HepG2 (cell line): ENCODE measurements around the gene C1RL. TPM values are rescaled to one million over a fixed set of nuclear protein-coding genes. Genes with fewer than 3 reads are reported as not detected.

Source experiments
- HNRNPLL ChIP-seq: fragments of 200-400 bp; formaldehyde crosslinking; IDR thresholded peaks from 2 replicates; pipeline ENCODE4 v1.6.1; 2017; ENCODE audit warnings: mild to moderate bottlenecking, low read depth, low read length; ENCODE audit not compliant: poor library complexity, severe bottlenecking
- KAT7 ChIP-seq: IDR thresholded peaks from 2 replicates; pipeline ENCODE4 v1.6.1; 2018; ENCODE audit warnings: borderline replicate concordance, missing compliant biosample characterization
- RXRB ChIP-seq: IDR thresholded peaks from 2 replicates; pipeline ENCODE4 v1.6.1; 2016; ENCODE audit warnings: borderline replicate concordance, missing genetic modification reagents, missing compliant biosample characterization
- ZNF256 ChIP-seq: sonication (generic); formaldehyde crosslinking; conservative IDR thresholded peaks from 2 replicates; pipeline ENCODE4 v1.4.0; 2020; ENCODE audit warnings: missing genetic modification reagents
- ZNF263 ChIP-seq: sonication (generic); formaldehyde crosslinking; IDR thresholded peaks from 2 replicates; pipeline ENCODE4 v1.4.0; 2020; ENCODE audit warnings: missing genetic modification reagents
- polyA plus RNA-seq, 8 experiments: library from polyadenylated mRNA; depleted of rRNA in 3 of 8; stranded (reverse) in 7 of 8; unstranded in 1 of 8; fragments of >200 nt; fragmentation: Illumina TruSeq in 4 of 8; extraction: Trizol in 4 of 8; gene quantifications; 2 replicates each; pipeline versions ENCODE4 v1.2.1 to v1.2.3, GENCODE V29; 2011 to 2016; ENCODE audit warnings: low read depth in 4 of 8, missing spikeins in 1 of 8, mixed read lengths in 1 of 8; ENCODE audit not compliant: insufficient read depth in 1 of 8
- total RNA-seq, 5 experiments: library from RNA; depleted of rRNA; stranded (reverse); fragments of >200 nt; fragmentation: Illumina TruSeq; extraction: Trizol; gene quantifications; 2 replicates each; pipeline ENCODE4 v1.2.3, GENCODE V29; 2016; ENCODE audit warnings: low read depth in 1 of 5
- TF ChIP-seq, protein P1 (sequence below), 2 experiments: fragments of 450-650 bp in 1 of 2; sonication (generic) in 1 of 2; formaldehyde crosslinking in 1 of 2; IDR thresholded peaks; 2 replicates each; pipeline versions ENCODE4 v1.6.1 to v1.8.0; 2016 to 2022; ENCODE audit warnings: antibody characterized with exemption in 1 of 2, mild to moderate bottlenecking in 1 of 2, missing genetic modification reagents in 1 of 2
- TF ChIP-seq, protein P2 (sequence below): sonication (generic); formaldehyde crosslinking; IDR thresholded peaks from 2 replicates; pipeline ENCODE4 v1.4.0; 2020; ENCODE audit warnings: missing genetic modification reagents

C1RL gene
- total and polyA plus RNA-seq, 2 of the 13 experiments (the other 11 are each of a cell fraction or from before 2014, with no cell fraction given): 28.9 to 53.1 TPM

DNA sequence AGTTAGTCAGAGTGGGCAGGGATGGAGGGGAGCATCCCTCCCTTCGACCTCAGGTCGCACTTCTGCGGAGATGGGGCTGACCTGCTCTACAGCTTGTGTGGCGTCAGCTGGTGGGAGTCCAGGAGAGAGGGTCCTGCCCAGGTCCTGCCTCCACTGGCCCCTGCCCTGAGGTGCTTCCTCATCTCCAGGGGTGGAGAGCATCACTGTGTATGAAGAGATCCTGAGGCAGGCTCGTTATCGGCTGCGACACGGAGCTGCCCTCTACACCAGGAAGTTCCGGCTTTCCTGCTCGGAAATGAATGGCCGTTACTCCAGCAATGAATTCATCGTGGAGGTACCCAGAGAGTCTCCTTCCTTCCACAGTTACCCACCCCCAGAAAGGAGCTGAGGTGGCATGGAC is 41.3 kb upstream of the C1RL start (continued):
- TF ChIP-seq, protein P1, sequence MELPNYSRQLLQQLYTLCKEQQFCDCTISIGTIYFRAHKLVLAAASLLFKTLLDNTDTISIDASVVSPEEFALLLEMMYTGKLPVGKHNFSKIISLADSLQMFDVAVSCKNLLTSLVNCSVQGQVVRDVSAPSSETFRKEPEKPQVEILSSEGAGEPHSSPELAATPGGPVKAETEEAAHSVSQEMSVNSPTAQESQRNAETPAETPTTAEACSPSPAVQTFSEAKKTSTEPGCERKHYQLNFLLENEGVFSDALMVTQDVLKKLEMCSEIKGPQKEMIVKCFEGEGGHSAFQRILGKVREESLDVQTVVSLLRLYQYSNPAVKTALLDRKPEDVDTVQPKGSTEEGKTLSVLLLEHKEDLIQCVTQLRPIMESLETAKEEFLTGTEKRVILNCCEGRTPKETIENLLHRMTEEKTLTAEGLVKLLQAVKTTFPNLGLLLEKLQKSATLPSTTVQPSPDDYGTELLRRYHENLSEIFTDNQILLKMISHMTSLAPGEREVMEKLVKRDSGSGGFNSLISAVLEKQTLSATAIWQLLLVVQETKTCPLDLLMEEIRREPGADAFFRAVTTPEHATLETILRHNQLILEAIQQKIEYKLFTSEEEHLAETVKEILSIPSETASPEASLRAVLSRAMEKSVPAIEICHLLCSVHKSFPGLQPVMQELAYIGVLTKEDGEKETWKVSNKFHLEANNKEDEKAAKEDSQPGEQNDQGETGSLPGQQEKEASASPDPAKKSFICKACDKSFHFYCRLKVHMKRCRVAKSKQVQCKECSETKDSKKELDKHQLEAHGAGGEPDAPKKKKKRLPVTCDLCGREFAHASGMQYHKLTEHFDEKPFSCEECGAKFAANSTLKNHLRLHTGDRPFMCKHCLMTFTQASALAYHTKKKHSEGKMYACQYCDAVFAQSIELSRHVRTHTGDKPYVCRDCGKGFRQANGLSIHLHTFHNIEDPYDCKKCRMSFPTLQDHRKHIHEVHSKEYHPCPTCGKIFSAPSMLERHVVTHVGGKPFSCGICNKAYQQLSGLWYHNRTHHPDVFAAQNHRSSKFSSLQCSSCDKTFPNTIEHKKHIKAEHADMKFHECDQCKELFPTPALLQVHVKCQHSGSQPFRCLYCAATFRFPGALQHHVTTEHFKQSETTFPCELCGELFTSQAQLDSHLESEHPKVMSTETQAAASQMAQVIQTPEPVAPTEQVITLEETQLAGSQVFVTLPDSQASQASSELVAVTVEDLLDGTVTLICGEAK (IDR thresholded peaks at IDR 0.05): no peak
- TF ChIP-seq, protein P1 (CRISPR knock-in tag; IDR thresholded peaks at IDR 0.05): no peak
- TF ChIP-seq ZNF263: no peak
- TF ChIP-seq, protein P2, sequence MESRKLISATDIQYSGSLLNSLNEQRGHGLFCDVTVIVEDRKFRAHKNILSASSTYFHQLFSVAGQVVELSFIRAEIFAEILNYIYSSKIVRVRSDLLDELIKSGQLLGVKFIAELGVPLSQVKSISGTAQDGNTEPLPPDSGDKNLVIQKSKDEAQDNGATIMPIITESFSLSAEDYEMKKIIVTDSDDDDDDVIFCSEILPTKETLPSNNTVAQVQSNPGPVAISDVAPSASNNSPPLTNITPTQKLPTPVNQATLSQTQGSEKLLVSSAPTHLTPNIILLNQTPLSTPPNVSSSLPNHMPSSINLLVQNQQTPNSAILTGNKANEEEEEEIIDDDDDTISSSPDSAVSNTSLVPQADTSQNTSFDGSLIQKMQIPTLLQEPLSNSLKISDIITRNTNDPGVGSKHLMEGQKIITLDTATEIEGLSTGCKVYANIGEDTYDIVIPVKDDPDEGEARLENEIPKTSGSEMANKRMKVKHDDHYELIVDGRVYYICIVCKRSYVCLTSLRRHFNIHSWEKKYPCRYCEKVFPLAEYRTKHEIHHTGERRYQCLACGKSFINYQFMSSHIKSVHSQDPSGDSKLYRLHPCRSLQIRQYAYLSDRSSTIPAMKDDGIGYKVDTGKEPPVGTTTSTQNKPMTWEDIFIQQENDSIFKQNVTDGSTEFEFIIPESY (CRISPR knock-in tag): no peak
- no peak for TF ChIP-seq ZNF256 (CRISPR knock-in tag)
- TF ChIP-seq KAT7 (CRISPR knock-in tag): no peak
- no peak for TF ChIP-seq HNRNPLL
- TF ChIP-seq RXRB (CRISPR knock-in tag): no peak
